A549 (cell line): ENCODE data around the gene CCND2. TPM values are rescaled to one million over a fixed set of nuclear protein-coding genes. Genes with fewer than 3 reads are reported as not detected.

ENCODE experiments used
- ATAC-seq, 2 experiments: fragments of 200-7000 bp in 1 of 2; fragments of >200 bp in 1 of 2; cut with Nextera tagmentation in 1 of 2; cut with Tn5 transposase in 1 of 2; 3 replicates each; pipeline versions ENCODE4 v1.8.0 to v1.9.1; 2018 to 2020; ENCODE audit warnings: mild to moderate bottlenecking in 1 of 2, moderate library complexity in 1 of 2
- CTCF ChIA-PET: fragments of 300-600 bp; sonication (Branson Sonifier 250); formaldehyde crosslinking; extraction: SDS; loops from one replicate; lab custom pipeline; 2021; ENCODE audit warnings: antibody characterized with exemption, inconsistent platforms; lab: Yijun Ruan, JAX
- POLR2A ChIA-PET: fragments of 350-600 bp; formaldehyde crosslinking; extraction: SDS; loops from one replicate; lab custom pipeline; 2021; ENCODE audit warnings: antibody characterized with exemption, inconsistent platforms; lab: Yijun Ruan, JAX
- DNase-seq, 2 experiments: peaks; one replicate each; pipeline versions ENCODE4 v3.0.0 to v3.0.0-alpha.2; 2011 to 2016; ENCODE audit warnings: low read depth in 1 of 2, low spot score in 1 of 2
- FAIRE-seq: peaks from 2 replicates; lab custom pipeline; 2011; peaks lifted over from hg19 to GRCh38; lab: Jason Lieb, UNC
- H3K27ac ChIP-seq, 2 experiments: fragments of >200 bp; sonication (Bioruptor Twin); formaldehyde crosslinking; 3 replicates each; pipeline ENCODE4 v1.5.1; 2016 to 2017
- H3K4me1 ChIP-seq: fragments of >200 bp; sonication (Bioruptor Twin); formaldehyde crosslinking; 3 replicates; pipeline ENCODE4 v1.6.1; 2016
- H3K4me2 ChIP-seq: fragments of >200 bp; sonication (Bioruptor Twin); formaldehyde crosslinking; 3 replicates; pipeline ENCODE4 v1.6.1; 2016
- H3K4me3 ChIP-seq: fragments of >200 bp; sonication (Bioruptor Twin); formaldehyde crosslinking; 3 replicates; pipeline ENCODE4 v1.5.1; 2016
- H3K9me3 ChIP-seq: fragments of >200 bp; sonication (Bioruptor Twin); formaldehyde crosslinking; 3 replicates; pipeline ENCODE4 v1.6.1; 2016
- BHLHE40 ChIP-seq: IDR thresholded peaks from 2 replicates; pipeline ENCODE4 v1.6.1; 2012; ENCODE audit warnings: low read depth, low read length, inconsistent platforms
- EHF ChIP-seq: fragments of 250-450 bp; sonication (Bioruptor Pico); IDR thresholded peaks from 2 replicates; pipeline ENCODE4 v1.5.0; 2020; ENCODE audit warnings: mild to moderate bottlenecking
- GATA3 ChIP-seq: IDR thresholded peaks from 2 replicates; pipeline ENCODE4 v1.6.1; 2012; ENCODE audit warnings: borderline replicate concordance
- HEYL ChIP-seq: fragments of 250-450 bp; sonication (Bioruptor Pico); IDR thresholded peaks from 2 replicates; pipeline ENCODE4 v1.8.0; 2021; ENCODE audit warnings: mild to moderate bottlenecking, moderate library complexity
- HMGXB4 ChIP-seq: fragments of 250-450 bp; sonication (Bioruptor Pico); IDR thresholded peaks from 2 replicates; pipeline ENCODE4 v1.5.0; 2021; ENCODE audit warnings: mild to moderate bottlenecking, moderate library complexity, borderline replicate concordance
- HOXB13 ChIP-seq: fragments of 250-450 bp; sonication (Bioruptor Pico); IDR thresholded peaks from 2 replicates; pipeline ENCODE4 v1.5.0; 2020; ENCODE audit warnings: low read depth, mild to moderate bottlenecking, moderate library complexity
- JUN ChIP-seq, 2 experiments: fragments of >200 bp; sonication (Bioruptor Twin); formaldehyde crosslinking; IDR thresholded peaks; 2 replicates in 1 of 2; 3 replicates in 1 of 2; pipeline ENCODE4 v1.6.1; 2016 to 2017
- KDM1A ChIP-seq: fragments of 200-600 bp; sonication (generic); IDR thresholded peaks from 2 replicates; pipeline ENCODE4 v1.6.1; 2016; ENCODE audit warnings: low read depth, mild to moderate bottlenecking
- MAFK ChIP-seq: fragments of 450-650 bp; IDR thresholded peaks from 2 replicates; pipeline ENCODE4 v1.6.1; 2014; ENCODE audit not compliant: partially characterized antibody
- MAZ ChIP-seq: fragments of 150-350 bp; IDR thresholded peaks from 2 replicates; pipeline ENCODE4 v1.6.1; 2014; ENCODE audit warnings: antibody characterized with exemption, low read depth, low read length, borderline replicate concordance
- NPAS2 ChIP-seq: fragments of 250-450 bp; sonication (Bioruptor Pico); IDR thresholded peaks from 2 replicates; pipeline ENCODE4 v1.8.0; 2022; ENCODE audit warnings: mild to moderate bottlenecking, moderate library complexity, borderline replicate concordance
- PBX3 ChIP-seq: IDR thresholded peaks from 2 replicates; pipeline ENCODE4 v1.6.1; 2012
- POLR2AphosphoS2 ChIP-seq: conservative IDR thresholded peaks from 2 replicates; pipeline ENCODE4 v1.6.1; 2012; ENCODE audit warnings: low read length, improper control_type of control experiment, inconsistent platforms
- RAD21 ChIP-seq, 2 experiments: fragments of >200 bp in 1 of 2; sonication (Bioruptor Twin) in 1 of 2; formaldehyde crosslinking in 1 of 2; IDR thresholded peaks in 1 of 2; conservative IDR thresholded peaks in 1 of 2; 2 replicates in 1 of 2; 3 replicates in 1 of 2; pipeline ENCODE4 v1.6.1; 2012 to 2018; ENCODE audit warnings: inconsistent platforms in 1 of 2
- RARB ChIP-seq: fragments of 250-450 bp; sonication (Bioruptor Pico); IDR thresholded peaks from 2 replicates; pipeline ENCODE4 v1.8.0; 2021; ENCODE audit warnings: mild to moderate bottlenecking, moderate library complexity
- RFX5 ChIP-seq: fragments of 450-650 bp; IDR thresholded peaks from 2 replicates; pipeline ENCODE4 v1.7.1; 2014; ENCODE audit warnings: antibody characterized with exemption, mild to moderate bottlenecking, moderate library complexity
- RNF2 ChIP-seq: fragments of 200-600 bp; sonication (generic); IDR thresholded peaks from 2 replicates; pipeline ENCODE4 v1.6.1; 2016; ENCODE audit warnings: low read depth, mild to moderate bottlenecking, antibody characterized with exemption, moderate library complexity, borderline replicate concordance
- SREBF2 ChIP-seq: fragments of 450-650 bp; IDR thresholded peaks from 2 replicates; pipeline ENCODE4 v1.6.1; 2014; ENCODE audit warnings: mild to moderate bottlenecking, moderate library complexity
- ZFP36 ChIP-seq: fragments of 450-650 bp; IDR thresholded peaks from 2 replicates; pipeline ENCODE4 v1.6.1; 2014; ENCODE audit warnings: borderline replicate concordance; ENCODE audit not compliant: partially characterized antibody
- WGBS: methylation state at CpG from one replicate; pipeline ENCODE4 v1.1.6; 2017; ENCODE audit errors: missing lambda C conversion rate; 5-methylcytosine and 5-hydroxymethylcytosine counted together
- polyA plus RNA-seq, 4 experiments: library from polyadenylated mRNA; depleted of rRNA in 3 of 4; stranded (reverse); fragments of >200 nt; fragmentation: RNase III in 1 of 4; extraction: RNeasy Plus Mini Kit Qiagen cat#74134 plus additional on column Dnase treatment in 1 of 4; gene quantifications; 2 replicates in 3 of 4; 3 replicates in 1 of 4; pipeline ENCODE4 v1.2.3, GENCODE V29; 2011 to 2017

Gene CCND2
- polyA plus RNA-seq, 2 of the 4 experiments (the other 2 are of a cell fraction) = 0.18 TPM; not detected in 1

GRCh38 chr12:4288296-4289131 lies 15.0 kb downstream of the CCND2 start (continued):
- TF ChIP-seq HMGXB4 (CRISPR knock-in tag) (no peak), ZFP36 (no peak), EHF (CRISPR knock-in tag) (no peak), MAFK (no peak)
- TF ChIP-seq, all 56 proteins: peak for 0

- no peak overlapping the region for H3K4me2 ChIP-seq
- TF ChIP-seq HEYL = no peak
- WGBS = 43% methylated on average over 20 of the region's 20 CpGs
- no peak overlapping the region for H3K4me3 ChIP-seq
- H3K9me3 ChIP-seq = no peaks in the 10 kb centered on the region
- DNase-seq (no peak), FAIRE-seq (no peak), ATAC-seq (no peak)
- ChIA-PET CTCF (interaction anchor here (0.8 to 7.8 kb wide), 3 partner anchors 12 to 404 kb away, joined by 6 to 62 read pairs (median 12); no protein-coding TSS in a partner anchor), POLR2A (interaction anchor here (0.6 kb wide), 1 partner anchor 307 kb away, joined by 3 read pairs; no protein-coding TSS in a partner anchor)
- no peak overlapping the region for H3K27ac ChIP-seq
- no peaks in the 10 kb centered on the region for H3K4me1 ChIP-seq
Observed at GRCh38 chr12:4289231-4289878, 15.8 kb downstream of the CCND2 start.

GRCh38 chr12:4289998-4290790 lies 16.6 kb downstream of the CCND2 start:
- TF ChIP-seq HOXB13 (CRISPR knock-in tag) = no peak
- TF ChIP-seq PBX3 = no peak
- TF ChIP-seq GATA3 = no peak
- Histone ChIP-seq H3K9me3 (no peaks in the 10 kb centered on the region), H3K4me2 (no peak overlapping the region), H3K27ac (no peak overlapping the region), H3K4me1 (no peaks in the 10 kb centered on the region), H3K4me3 (no peak overlapping the region)
- no peak for DNase-seq
- ChIA-PET CTCF (interaction anchor here (0.8 to 7.8 kb wide), 5 partner anchors 9 to 405 kb away, joined by 3 to 62 read pairs (median 6); no protein-coding TSS in a partner anchor), POLR2A (no interaction called here)
- ATAC-seq = no peak
- WGBS = 50% methylated on average over 28 of the region's 28 CpGs
- FAIRE-seq = no peak

GRCh38 chr12:4292341-4293073 lies 18.9 kb downstream of the CCND2 start:
- CTCF ChIA-PET = interaction anchor here (1.0 to 7.8 kb wide), 5 partner anchors 15 to 993 kb away, joined by 3 to 62 read pairs (median 5); no protein-coding TSS in a partner anchor
- no peak overlapping the region for H3K4me3 ChIP-seq
- FAIRE-seq = no peak
- no peak for ATAC-seq
- H3K4me2 ChIP-seq = no peak overlapping the region
- DNase-seq = no peak
- H3K9me3 ChIP-seq = no peaks in the 10 kb centered on the region
- no peak overlapping the region for H3K27ac ChIP-seq
- 29% methylated on average over 16 of the region's 16 CpGs for WGBS
- POLR2A ChIA-PET = no interaction called here
- no peaks in the 10 kb centered on the region for H3K4me1 ChIP-seq
- TF ChIP-seq HOXB13 (CRISPR knock-in tag) (no peak), RAD21 (conservative IDR thresholded peaks at IDR 0.05 in 1 of 2, IDR thresholded peaks at IDR 0.05 in 1 of 2) (no peak), BHLHE40 (no peak), RFX5 (no peak), JUN (IDR thresholded peaks at IDR 0.05) (no peak), SREBF2 (no peak), KDM1A (no peak), RNF2 (no peak), EHF (CRISPR knock-in tag) (no peak), POLR2AphosphoS2 (no peak), RARB (CRISPR knock-in tag) (no peak), NPAS2 (CRISPR knock-in tag) (no peak), MAZ (no peak)
